Panc1 (cell line): Measurements from ENCODE around the gene PDCD4.

Experiments
- POLR2AphosphoS5 ChIP-seq: IDR thresholded peaks from 2 replicates; pipeline ENCODE4 v1.6.1; 2012; ENCODE audit warnings: mild to moderate bottlenecking, low read depth, low read length, moderate library complexity
- REST ChIP-seq, 2 experiments: IDR thresholded peaks; 2 replicates each; pipeline ENCODE4 v1.6.1; 2011 to 2012; ENCODE audit warnings: low read depth in 2 of 2, control low read depth in 1 of 2, low read length in 1 of 2, mild to moderate bottlenecking in 1 of 2, moderate library complexity in 1 of 2; ENCODE audit not compliant: insufficient read depth in 1 of 2
- SIN3A ChIP-seq: IDR thresholded peaks from 2 replicates; pipeline ENCODE4 v1.6.1; 2012; ENCODE audit warnings: low read depth, mild to moderate bottlenecking, low read length, moderate library complexity, borderline replicate concordance; ENCODE audit not compliant: insufficient read depth
- TCF7L2 ChIP-seq: IDR thresholded peaks from 2 replicates; pipeline ENCODE4 v1.6.1; 2011; ENCODE audit warnings: mild to moderate bottlenecking, low read depth, low read length, inconsistent platforms
- TF ChIP-seq, protein P1 (sequence below): fragments of 450-650 bp; IDR thresholded peaks from 2 replicates; pipeline ENCODE4 v1.5.1; 2017; ENCODE audit warnings: mild to moderate bottlenecking

DNA sequence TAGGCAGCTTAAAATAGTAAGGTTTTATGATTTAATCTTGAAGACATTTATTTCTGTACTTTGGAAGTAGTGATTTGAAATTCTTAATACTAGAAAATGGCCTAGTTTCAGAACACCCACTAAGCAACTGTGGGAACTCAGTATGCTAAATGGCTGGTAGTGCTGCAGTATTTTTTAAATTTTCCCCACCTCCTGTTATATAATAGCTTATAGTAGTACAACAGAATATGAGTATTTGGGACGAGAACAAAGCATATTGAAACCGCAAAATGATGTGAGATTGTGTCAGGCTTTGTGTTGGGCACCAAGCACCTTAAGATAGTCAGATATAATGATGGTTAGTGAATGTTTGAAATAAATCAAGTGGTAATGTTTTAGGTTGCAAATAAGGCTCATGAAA lies 55.7 kb downstream of the PDCD4 start:
- TF ChIP-seq, protein P1, sequence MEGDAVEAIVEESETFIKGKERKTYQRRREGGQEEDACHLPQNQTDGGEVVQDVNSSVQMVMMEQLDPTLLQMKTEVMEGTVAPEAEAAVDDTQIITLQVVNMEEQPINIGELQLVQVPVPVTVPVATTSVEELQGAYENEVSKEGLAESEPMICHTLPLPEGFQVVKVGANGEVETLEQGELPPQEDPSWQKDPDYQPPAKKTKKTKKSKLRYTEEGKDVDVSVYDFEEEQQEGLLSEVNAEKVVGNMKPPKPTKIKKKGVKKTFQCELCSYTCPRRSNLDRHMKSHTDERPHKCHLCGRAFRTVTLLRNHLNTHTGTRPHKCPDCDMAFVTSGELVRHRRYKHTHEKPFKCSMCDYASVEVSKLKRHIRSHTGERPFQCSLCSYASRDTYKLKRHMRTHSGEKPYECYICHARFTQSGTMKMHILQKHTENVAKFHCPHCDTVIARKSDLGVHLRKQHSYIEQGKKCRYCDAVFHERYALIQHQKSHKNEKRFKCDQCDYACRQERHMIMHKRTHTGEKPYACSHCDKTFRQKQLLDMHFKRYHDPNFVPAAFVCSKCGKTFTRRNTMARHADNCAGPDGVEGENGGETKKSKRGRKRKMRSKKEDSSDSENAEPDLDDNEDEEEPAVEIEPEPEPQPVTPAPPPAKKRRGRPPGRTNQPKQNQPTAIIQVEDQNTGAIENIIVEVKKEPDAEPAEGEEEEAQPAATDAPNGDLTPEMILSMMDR, result no peak
- TF ChIP-seq SIN3A, result no peak
- no peak for TF ChIP-seq POLR2AphosphoS5
- no peak for TF ChIP-seq REST (IDR thresholded peaks at IDR 0.05; ENCODE audit: insufficient read depth in 1 of 2, low read depth in 2 of 2, low read length in 1 of 2)
- TF ChIP-seq TCF7L2, result no peak
